ENCODE data around the gene STXBP1. TPM values are rescaled to one million over a fixed set of nuclear protein-coding genes. Genes with fewer than 3 reads are reported as not detected.

STXBP1 gene
- total and polyA plus RNA-seq, 8 donors: 14.3 to 46.4 (median 22.0) TPM

GRCh38 chr9:127734747-127735529 is 122.9 kb downstream of the STXBP1 start, which contains the start of gene TOR2A:
TOR2A (minus strand) TSS chr9:127735294; CDS start chr9:127735270, 24 bp downstream.
- Histone ChIP-seq H3K9me3 (no peaks in the 10 kb centered on the region), H3K27me3 (no peaks in the 10 kb centered on the region), H3K27ac (peak within 1 kb of the TSS; percentile 87 to 94 (median 93)), H3K4me1 (peaks cover 0 to 6% (median 4%) of the 10 kb centered on the region in 3 donors), H3K4me3 (peak within 1 kb of the TSS; percentile 61 to 94 (median 68)), H3K36me3 (no peaks in the 10 kb centered on the region)
- 0 to 1% methylated on average over 72 to 76 of the region's 76 CpGs for WGBS, 2 donors
- DNase-seq: peak; percentile 95 to 99 (median 98)
- intact Hi-C loops (cut with DNase I): loop anchor here in 2 of 3 donors (5.0 to 10.0 kb wide), 4 partner anchors 132 to 240 kb away; no protein-coding TSS in a partner anchor
- peak; percentile 88 to 90 (median 88) for TF ChIP-seq CTCF (IDR thresholded peaks at IDR 0.05)
- peak; percentile 94 to 97 (median 96) for ATAC-seq
- no peak for FAIRE-seq

GRCh38 chr9:127735530-127736185 is 123.6 kb downstream of the STXBP1 start:
- intact Hi-C loops (cut with DNase I): loop anchor here in 2 of 3 donors (5.0 to 10.0 kb wide), 3 partner anchors 132 to 241 kb away; no protein-coding TSS in a partner anchor
- no peak for DNase-seq
- H3K4me3 ChIP-seq: no peak overlapping the region

GRCh38 chr9:127738666-127739065 is 126.6 kb downstream of the STXBP1 start:
- no peak for ATAC-seq

More at GRCh38 chr9:127735530-127736185, 123.6 kb downstream of the STXBP1 start:
- ATAC-seq (no peak), FAIRE-seq (no peak)
- no peak for TF ChIP-seq CTCF (IDR thresholded peaks at IDR 0.05)
- peak overlapping the region in 2 of 4 donors; percentile 93 to 94 for H3K27ac ChIP-seq
- H3K4me1 ChIP-seq: peaks cover 0 to 6% (median 4%) of the 10 kb centered on the region in 3 donors
- WGBS, 2 donors: 13 to 18% methylated on average over 15 of the region's 15 CpGs
- no peaks in the 10 kb centered on the region for H3K36me3 ChIP-seq
- H3K9me3 ChIP-seq: no peaks in the 10 kb centered on the region
- H3K27me3 ChIP-seq: no peaks in the 10 kb centered on the region

GRCh38 chr9:127739614-127740330 is 127.7 kb downstream of the STXBP1 start:
- DNase-seq (peak in 1 of 6 donors; percentile 48), FAIRE-seq (no peak), ATAC-seq (no peak)
- Histone ChIP-seq H3K4me1 (no peaks in the 10 kb centered on the region), H3K27me3 (no peaks in the 10 kb centered on the region), H3K4me3 (no peak overlapping the region), H3K27ac (no peak overlapping the region), H3K36me3 (no peaks in the 10 kb centered on the region), H3K9me3 (no peaks in the 10 kb centered on the region)
- TF ChIP-seq CTCF (IDR thresholded peaks at IDR 0.05): no peak
- WGBS, 2 donors: 73 to 87% methylated on average over 16 to 19 of the region's 19 CpGs
- intact Hi-C loops (cut with DNase I): loop anchor here in 2 of 3 donors (5.0 to 10.0 kb wide), 3 partner anchors 128 to 245 kb away; no protein-coding TSS in a partner anchor

More at GRCh38 chr9:127738666-127739065, 126.6 kb downstream of the STXBP1 start:
- intact Hi-C loops (cut with DNase I): loop anchor here in 2 of 3 donors (5.0 to 10.0 kb wide), 3 partner anchors 129 to 244 kb away; no protein-coding TSS in a partner anchor
- peak in 1 of 6 donors; percentile 62 for DNase-seq
- peaks cover 0 to 6% (median 4%) of the 10 kb centered on the region in 3 donors for H3K4me1 ChIP-seq
- WGBS, 2 donors: 69 to 87% methylated on average over 13 of the region's 13 CpGs
- no peaks in the 10 kb centered on the region for H3K9me3 ChIP-seq
- no peak overlapping the region for H3K27ac ChIP-seq
- no peak for FAIRE-seq
- H3K4me3 ChIP-seq: no peak overlapping the region
- no peaks in the 10 kb centered on the region for H3K27me3 ChIP-seq
- no peaks in the 10 kb centered on the region for H3K36me3 ChIP-seq
- no peak for TF ChIP-seq CTCF (IDR thresholded peaks at IDR 0.05)

Data from pancreas (tissue), 10 donors.